Measurements from ENCODE around the gene CEP112. TPM values are rescaled to one million over a fixed set of nuclear protein-coding genes. Genes with fewer than 3 reads are reported as not detected.

The CEP112 gene
- total and polyA plus RNA-seq, 9 of the 15 experiments (the other 6 are each of a cell fraction or from before 2014, with no cell fraction given): 0.84 TPM; not detected in 8

- TF ChIP-seq ZNF592 (IDR thresholded peaks at IDR 0.05): no peak
- TF ChIP-seq CHD1 (IDR thresholded peaks at IDR 0.05; ENCODE audit: low read length): no peak
- TF ChIP-seq ZNF133 (CRISPR knock-in tag; IDR thresholded peaks at IDR 0.05): no peak
- no peak for TF ChIP-seq CBFA2T3 (IDR thresholded peaks at IDR 0.05)
- TF ChIP-seq ARID3A (IDR thresholded peaks at IDR 0.05; ENCODE audit: borderline replicate concordance, low read depth, low read length): no peak
- TF ChIP-seq ZNF584 (CRISPR knock-in tag; IDR thresholded peaks at IDR 0.05; ENCODE audit: low read depth): no peak
- TF ChIP-seq SMAD1 (IDR thresholded peaks at IDR 0.05; ENCODE audit: low read depth, low read length, partially characterized antibody): no peak
These were observed 517.5 kb downstream of the CEP112 start (continued) for GRCh38 chr17:65674246-65675045.
